ENCODE measurements around the gene MINK1. TPM values are rescaled to one million over a fixed set of nuclear protein-coding genes. Genes with fewer than 3 reads are reported as not detected.

Gene MINK1
- total and polyA plus RNA-seq, 8 donors = 39.6 to 79.3 (median 46.3) TPM

DNA sequence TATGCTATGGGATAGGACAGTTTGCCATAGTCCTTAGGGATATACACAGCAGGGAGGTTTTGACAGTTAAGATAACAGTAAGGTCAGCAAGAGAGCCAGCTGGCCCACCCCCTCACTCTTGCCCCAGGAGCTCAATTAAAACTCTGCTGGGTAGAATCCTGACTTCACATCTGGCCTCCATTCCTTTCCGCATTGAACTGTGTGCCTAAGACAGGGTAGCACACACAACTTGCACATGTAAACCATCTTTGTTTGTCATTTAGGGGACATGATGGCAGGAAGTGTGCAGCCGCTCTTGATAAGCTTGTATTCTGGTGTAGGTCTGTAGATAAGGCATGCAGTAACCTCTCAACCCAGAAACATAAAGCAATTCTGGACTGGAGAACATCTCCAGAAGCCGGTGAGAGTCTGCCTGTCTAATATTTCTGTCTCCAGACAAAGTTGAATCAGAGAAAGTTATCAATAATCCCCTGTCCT, 5.2 kb downstream of the MINK1 start:
- no peaks in the 10 kb centered on the region for H3K9me3 ChIP-seq
- ATAC-seq = no peak
- H3K27ac ChIP-seq = no peak overlapping the region
- intact Hi-C loops (cut with DNase I) = no loop called here
- no peak for DNase-seq
- H3K36me3 ChIP-seq = no peaks in the 10 kb centered on the region
- no peak for FAIRE-seq
- TF ChIP-seq, protein P1, sequence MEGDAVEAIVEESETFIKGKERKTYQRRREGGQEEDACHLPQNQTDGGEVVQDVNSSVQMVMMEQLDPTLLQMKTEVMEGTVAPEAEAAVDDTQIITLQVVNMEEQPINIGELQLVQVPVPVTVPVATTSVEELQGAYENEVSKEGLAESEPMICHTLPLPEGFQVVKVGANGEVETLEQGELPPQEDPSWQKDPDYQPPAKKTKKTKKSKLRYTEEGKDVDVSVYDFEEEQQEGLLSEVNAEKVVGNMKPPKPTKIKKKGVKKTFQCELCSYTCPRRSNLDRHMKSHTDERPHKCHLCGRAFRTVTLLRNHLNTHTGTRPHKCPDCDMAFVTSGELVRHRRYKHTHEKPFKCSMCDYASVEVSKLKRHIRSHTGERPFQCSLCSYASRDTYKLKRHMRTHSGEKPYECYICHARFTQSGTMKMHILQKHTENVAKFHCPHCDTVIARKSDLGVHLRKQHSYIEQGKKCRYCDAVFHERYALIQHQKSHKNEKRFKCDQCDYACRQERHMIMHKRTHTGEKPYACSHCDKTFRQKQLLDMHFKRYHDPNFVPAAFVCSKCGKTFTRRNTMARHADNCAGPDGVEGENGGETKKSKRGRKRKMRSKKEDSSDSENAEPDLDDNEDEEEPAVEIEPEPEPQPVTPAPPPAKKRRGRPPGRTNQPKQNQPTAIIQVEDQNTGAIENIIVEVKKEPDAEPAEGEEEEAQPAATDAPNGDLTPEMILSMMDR (IDR thresholded peaks at IDR 0.05) = no peak
- no peak overlapping the region for H3K4me3 ChIP-seq
- no peaks in the 10 kb centered on the region for H3K27me3 ChIP-seq
- H3K4me1 ChIP-seq = peaks cover 11 to 29% (median 25%) of the 10 kb centered on the region in 3 donors
- WGBS, 2 donors = 90% methylated on average over 3 of the region's 3 CpGs

DNA sequence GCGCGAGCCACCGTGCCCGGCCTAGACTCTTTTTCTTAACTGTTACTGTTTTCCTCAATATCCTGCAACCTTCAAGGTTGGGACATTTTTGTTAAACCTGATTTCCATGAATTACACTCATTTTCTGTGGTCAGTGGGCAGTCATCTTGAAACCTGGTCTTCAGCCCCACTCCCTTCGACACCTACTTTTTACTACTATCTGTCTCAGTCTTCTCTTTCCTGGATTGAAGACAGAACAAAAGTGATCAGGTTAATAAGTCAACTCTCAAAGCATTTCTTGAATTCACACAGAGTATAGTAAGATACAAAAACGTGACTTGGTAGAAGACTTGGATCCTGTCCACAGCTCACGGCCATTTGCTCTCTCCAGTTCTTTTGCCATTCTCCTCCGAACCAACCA, 6.1 kb downstream of the MINK1 start:
- TF ChIP-seq, protein P1 (IDR thresholded peaks at IDR 0.05) = no peak
- no peak for FAIRE-seq
- Histone ChIP-seq H3K36me3 (no peaks in the 10 kb centered on the region), H3K9me3 (no peaks in the 10 kb centered on the region), H3K27ac (no peak overlapping the region), H3K4me1 (peaks cover 11 to 29% (median 25%) of the 10 kb centered on the region in 3 donors), H3K4me3 (no peak overlapping the region), H3K27me3 (no peaks in the 10 kb centered on the region)
- intact Hi-C loops (cut with DNase I) = no loop called here
- DNase-seq = no peak
- no peak for ATAC-seq
- WGBS, 2 donors = 86% methylated on average over 8 of the region's 8 CpGs

DNA sequence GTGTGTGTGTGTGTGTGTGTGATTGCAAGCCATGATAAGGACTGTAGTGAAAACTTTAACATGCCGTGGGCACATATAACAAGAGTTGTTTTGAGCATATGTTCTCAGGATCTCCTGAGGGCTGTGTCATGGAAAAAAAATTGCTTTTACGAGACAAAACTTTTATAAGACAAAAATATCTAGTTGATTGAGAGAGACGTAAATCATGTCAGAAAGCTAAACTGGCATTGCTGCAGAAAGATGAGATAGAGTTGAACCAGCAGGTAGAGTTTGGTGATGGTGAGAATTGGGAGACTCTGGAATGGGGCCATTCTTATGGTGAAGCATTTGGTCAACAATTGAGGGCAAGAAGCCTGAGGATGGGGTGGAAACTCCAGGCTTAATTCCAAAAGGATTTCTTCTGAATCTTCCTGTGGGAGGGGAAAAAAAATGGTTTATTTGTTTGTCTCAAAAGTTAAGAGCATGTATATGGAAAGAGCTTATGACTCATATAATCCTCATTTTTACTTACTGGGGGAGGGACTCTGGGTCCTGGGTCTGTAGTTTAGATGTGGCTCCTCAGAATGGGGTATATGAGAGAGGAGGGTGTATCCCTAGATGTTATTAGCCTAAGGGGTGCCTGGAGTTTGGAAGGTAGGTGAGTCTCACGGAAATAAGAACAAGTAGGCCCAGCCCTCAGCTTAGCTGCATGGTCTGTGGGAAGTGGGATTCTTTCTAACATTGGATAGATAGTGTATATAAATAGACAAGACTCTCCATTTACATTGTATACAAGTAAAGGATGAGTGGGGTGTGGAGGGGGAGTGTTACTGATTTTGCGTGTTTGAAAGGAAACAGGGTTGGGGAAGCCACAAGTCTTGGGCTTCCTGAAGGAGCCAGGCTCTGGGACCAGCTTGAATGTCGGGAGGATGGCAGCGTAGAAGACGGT, 7.1 kb downstream of the MINK1 start:
- Histone ChIP-seq H3K9me3 (no peaks in the 10 kb centered on the region), H3K27me3 (no peaks in the 10 kb centered on the region), H3K27ac (no peak overlapping the region), H3K36me3 (no peaks in the 10 kb centered on the region), H3K4me1 (peaks cover 11 to 26% (median 19%) of the 10 kb centered on the region in 3 donors), H3K4me3 (no peak overlapping the region)
- TF ChIP-seq, protein P1 (IDR thresholded peaks at IDR 0.05) = no peak
- ATAC-seq (no peak), FAIRE-seq (no peak), DNase-seq (no peak)
- WGBS, 2 donors = 87% methylated on average over 8 of the region's 8 CpGs
- intact Hi-C loops (cut with DNase I) = no loop called here

DNA sequence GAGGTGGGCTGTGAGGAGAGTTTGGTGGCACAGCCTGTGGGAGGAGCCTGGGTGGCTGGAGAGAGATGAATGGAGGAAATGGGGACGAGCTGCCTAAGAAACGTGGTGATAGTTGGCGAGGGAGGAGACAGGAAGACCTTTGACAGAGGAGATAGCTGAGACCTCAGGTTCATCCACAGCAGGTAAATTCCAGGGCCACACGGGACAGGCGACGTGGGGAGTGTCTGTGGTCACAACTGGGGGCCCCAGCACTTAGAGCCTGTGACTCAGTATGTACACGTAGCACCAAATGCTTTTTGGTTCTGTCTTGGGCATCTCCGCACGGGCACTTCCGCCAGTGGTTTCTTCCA, 7.7 kb downstream of the MINK1 start:
- no peaks in the 10 kb centered on the region for H3K27me3 ChIP-seq
- FAIRE-seq (no peak), DNase-seq (no peak), ATAC-seq (no peak)
- intact Hi-C loops (cut with DNase I) = no loop called here
- peaks cover 11 to 20% (median 12%) of the 10 kb centered on the region in 3 donors for H3K4me1 ChIP-seq
- H3K36me3 ChIP-seq = no peaks in the 10 kb centered on the region
- H3K27ac ChIP-seq = no peak overlapping the region
- TF ChIP-seq, protein P1 (IDR thresholded peaks at IDR 0.05) = no peak
- WGBS, 2 donors = 91 to 94% methylated on average over 9 to 10 of the region's 10 CpGs
- H3K9me3 ChIP-seq = no peaks in the 10 kb centered on the region
- no peak overlapping the region for H3K4me3 ChIP-seq

DNA sequence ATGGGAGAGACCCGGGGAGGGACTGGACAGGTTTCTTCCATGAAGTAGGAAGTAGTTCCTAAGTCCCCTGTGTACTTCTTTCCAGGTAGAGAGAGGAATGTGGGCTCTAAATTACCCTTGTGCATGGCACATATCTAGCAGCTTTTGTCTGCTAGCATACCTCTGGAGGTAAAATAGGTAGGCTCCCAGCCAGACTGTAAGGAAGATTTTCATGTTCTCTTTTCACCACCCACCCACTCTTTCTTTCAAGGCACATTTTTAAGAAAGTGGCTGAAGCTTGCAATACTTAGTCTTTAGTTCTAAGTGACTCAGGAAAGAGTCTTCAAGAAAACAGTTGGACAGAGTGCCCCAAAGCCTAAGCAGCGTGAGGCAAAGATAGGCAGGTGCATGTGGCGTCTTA, 9.2 kb downstream of the MINK1 start:
- no peaks in the 10 kb centered on the region for H3K27me3 ChIP-seq
- peaks cover 8 to 11% (median 10%) of the 10 kb centered on the region in 3 donors for H3K4me1 ChIP-seq
- ATAC-seq = no peak
- H3K9me3 ChIP-seq = no peaks in the 10 kb centered on the region
- H3K4me3 ChIP-seq = no peak overlapping the region
- no peak for DNase-seq
- H3K36me3 ChIP-seq = no peaks in the 10 kb centered on the region
- no peak for FAIRE-seq
- TF ChIP-seq, protein P1 (IDR thresholded peaks at IDR 0.05) = no peak
- WGBS, 2 donors = 91 to 96% methylated on average over 3 of the region's 3 CpGs
- intact Hi-C loops (cut with DNase I) = no loop called here
- no peak overlapping the region for H3K27ac ChIP-seq

Data from pancreas (tissue), 10 donors.